Tongue (tissue), 2 donors: ENCODE results near the gene HNRNPA1L2. TPM values are rescaled to one million over a fixed set of nuclear protein-coding genes. Genes with fewer than 3 reads are reported as not detected.
"Not testable (repeated sequence)": the region's sequence is repeated elsewhere in the genome, so short reads cannot be mapped to it uniquely, and the experiment has no call there.

ENCODE experiments used
- DNase-seq: peaks from one replicate; pipeline ENCODE4 v3.0.0-alpha.2; 2015
- total RNA-seq: library from RNA; depleted of rRNA; stranded (reverse); fragments of >200 nt; gene quantifications from one replicate; pipeline ENCODE4 v1.2.3, GENCODE V29; 2014

HNRNPA1L2 gene
- 5.3 TPM for total RNA-seq

GRCh38 chr13:52642131-52642530 lies at the start of gene HNRNPA1L2:
HNRNPA1L2 (plus strand) TSS chr13:52642431; CDS start chr13:52642493, 62 bp downstream.
- no peak for DNase-seq

GRCh38 chr13:52593175-52593574 lies 49.1 kb upstream of the HNRNPA1L2 start:
- DNase-seq, result not testable (repeated sequence)

GRCh38 chr13:52593812-52594211 lies 48.4 kb upstream of the HNRNPA1L2 start:
- not testable (repeated sequence) for DNase-seq

GRCh38 chr13:52594295-52594694 lies 47.9 kb upstream of the HNRNPA1L2 start:
- not testable (repeated sequence) for DNase-seq

- DNase-seq, result no peak
Measured at GRCh38 chr13:52597676-52598075, 44.6 kb upstream of the HNRNPA1L2 start.

GRCh38 chr13:52599037-52599847 lies 43.0 kb upstream of the HNRNPA1L2 start:
- DNase-seq, result peak; percentile 32

- peak; percentile 30 for DNase-seq
Measured at GRCh38 chr13:52599848-52600603, 42.2 kb upstream of the HNRNPA1L2 start.

- DNase-seq, result no peak
Measured at GRCh38 chr13:52600666-52601065, 41.6 kb upstream of the HNRNPA1L2 start.

- DNase-seq, result not testable (repeated sequence)
Measured at GRCh38 chr13:52603316-52603715, 38.9 kb upstream of the HNRNPA1L2 start.

GRCh38 chr13:52606126-52606525 lies 36.1 kb upstream of the HNRNPA1L2 start:
- DNase-seq, result not testable (repeated sequence)

- not testable (repeated sequence) for DNase-seq
Measured at GRCh38 chr13:52606795-52607194, 35.4 kb upstream of the HNRNPA1L2 start.

- not testable (repeated sequence) for DNase-seq
Measured at GRCh38 chr13:52608184-52608583, 34.0 kb upstream of the HNRNPA1L2 start.

GRCh38 chr13:52609013-52609606 lies 33.1 kb upstream of the HNRNPA1L2 start:
- peak; percentile 53 for DNase-seq

GRCh38 chr13:52610158-52610557 lies 32.1 kb upstream of the HNRNPA1L2 start:
- DNase-seq, result not testable (repeated sequence)

- DNase-seq, result no peak
Measured at GRCh38 chr13:52615134-52615801, 27.0 kb upstream of the HNRNPA1L2 start.

- no peak for DNase-seq
Measured at GRCh38 chr13:52615812-52616211, 26.4 kb upstream of the HNRNPA1L2 start.

- DNase-seq, result peak; percentile 93
Measured at GRCh38 chr13:52617070-52618060, 24.9 kb upstream of the HNRNPA1L2 start.

GRCh38 chr13:52631083-52631690 lies 11.0 kb upstream of the HNRNPA1L2 start:
- not testable (repeated sequence) for DNase-seq

- no peak for DNase-seq
Measured at GRCh38 chr13:52638666-52639328, 3.4 kb upstream of the HNRNPA1L2 start.

- peak; percentile 44 for DNase-seq
Measured at GRCh38 chr13:52644108-52644507, 1.9 kb downstream of the HNRNPA1L2 start.
